K562 (cell line): ENCODE results near the gene SRCAP. TPM values are rescaled to one million over a fixed set of nuclear protein-coding genes. Genes with fewer than 3 reads are reported as not detected.

Source experiments
- CBFA2T2 ChIP-seq: fragments of 450-650 bp; conservative IDR thresholded peaks from 2 replicates; pipeline ENCODE4 v1.6.1; 2017; ENCODE audit warnings: mild to moderate bottlenecking
- FOXP4 ChIP-seq: sonication (generic); formaldehyde crosslinking; IDR thresholded peaks from 2 replicates; pipeline ENCODE4 v1.8.0; 2022; ENCODE audit warnings: mild to moderate bottlenecking, missing genetic modification reagents, borderline replicate concordance
- GATA2 ChIP-seq: sonication (generic); formaldehyde crosslinking; IDR thresholded peaks from 2 replicates; pipeline ENCODE4 v1.4.0; 2020; ENCODE audit warnings: mild to moderate bottlenecking, missing genetic modification reagents
- GTF2A2 ChIP-seq: IDR thresholded peaks from 2 replicates; pipeline ENCODE4 v1.6.1; 2016; ENCODE audit warnings: mild to moderate bottlenecking, missing genetic modification characterization, missing compliant biosample characterization
- HLTF ChIP-seq: fragments of 450-650 bp; IDR thresholded peaks from 2 replicates; pipeline ENCODE4 v1.6.1; 2016
- NCOA4 ChIP-seq: fragments of 450-650 bp; IDR thresholded peaks from 2 replicates; pipeline ENCODE4 v1.6.1; 2018; ENCODE audit warnings: mild to moderate bottlenecking; ENCODE audit not compliant: partially characterized antibody
- RBM22 ChIP-seq: fragments of 200-400 bp; formaldehyde crosslinking; IDR thresholded peaks from 2 replicates; pipeline ENCODE4 v1.6.1; 2018; ENCODE audit warnings: low read length, low read depth; ENCODE audit not compliant: poor library complexity, severe bottlenecking
- ZNF764 ChIP-seq: fragments of 250-450 bp; sonication (Bioruptor Pico); IDR thresholded peaks from 2 replicates; pipeline ENCODE4 v1.4.0; 2020; ENCODE audit warnings: low read depth, mild to moderate bottlenecking, moderate library complexity
- polyA plus RNA-seq, 8 experiments: library from polyadenylated mRNA; depleted of rRNA in 4 of 8; stranded (reverse) in 5 of 8; unstranded in 3 of 8; fragments of >200 nt; fragmentation: Nextera tagmentation in 2 of 8; fragmentation: Illumina TruSeq in 1 of 8; extraction: Ambion mirVana in 2 of 8; extraction: Trizol in 1 of 8; gene quantifications; 2 replicates each; pipeline versions ENCODE4 v1.2.1 to v1.2.3, GENCODE V29; 2011 to 2014; ENCODE audit warnings: inconsistent platforms in 1 of 8, missing spikeins in 1 of 8
- total RNA-seq, 7 experiments: library from RNA; depleted of rRNA in 6 of 7; stranded (reverse); fragments of >200 nt in 6 of 7; fragmentation: Illumina TruSeq in 2 of 7; extraction: Trizol in 2 of 7; gene quantifications; 2 replicates each; pipeline versions ENCODE4 v1.2.1 to v1.2.3, GENCODE V29; 2011 to 2021; ENCODE audit warnings: low replicate concordance in 1 of 7
- TF ChIP-seq, protein P1 (sequence below): fragments of 450-650 bp; IDR thresholded peaks from 2 replicates; pipeline ENCODE4 v1.6.1; 2017; ENCODE audit warnings: mild to moderate bottlenecking, moderate library complexity

Gene SRCAP
- total and polyA plus RNA-seq, 9 of the 15 experiments (the other 6 are each of a cell fraction or from before 2014, with no cell fraction given) = 0.21 to 62.6 (median 5.8) TPM

DNA sequence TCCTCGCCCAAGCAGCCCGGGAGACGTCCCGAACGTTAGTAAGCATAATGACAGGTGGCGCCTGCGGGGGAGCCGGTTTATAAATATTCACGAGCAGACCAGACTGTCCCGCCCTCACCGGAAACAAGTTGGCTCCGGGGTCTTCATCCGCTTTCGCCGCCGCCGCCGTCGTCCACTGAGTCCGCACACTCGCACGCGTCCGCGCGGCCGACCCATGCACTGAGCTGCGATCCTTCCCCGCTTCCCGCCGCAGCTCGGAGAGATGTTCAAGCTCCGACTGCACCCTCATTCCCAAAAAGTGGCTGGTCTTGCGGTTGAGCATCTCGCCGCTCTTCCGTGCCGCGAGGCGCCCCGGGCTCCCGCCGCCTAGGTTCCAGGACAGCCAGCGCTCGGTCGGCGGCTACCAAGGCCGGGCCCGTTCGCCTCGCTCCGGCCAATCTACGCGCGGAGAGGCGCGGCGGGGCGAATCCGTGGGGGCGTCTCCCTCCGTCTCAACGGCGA is 62.5 kb downstream of the SRCAP start (continued):
- TF ChIP-seq NCOA4 = no peak
- no peak for TF ChIP-seq GATA2 (CRISPR knock-in tag)
- TF ChIP-seq GTF2A2 (tag) = no peak
- no peak for TF ChIP-seq CBFA2T2
- no peak for TF ChIP-seq ZNF764 (CRISPR knock-in tag)
- TF ChIP-seq, protein P1, sequence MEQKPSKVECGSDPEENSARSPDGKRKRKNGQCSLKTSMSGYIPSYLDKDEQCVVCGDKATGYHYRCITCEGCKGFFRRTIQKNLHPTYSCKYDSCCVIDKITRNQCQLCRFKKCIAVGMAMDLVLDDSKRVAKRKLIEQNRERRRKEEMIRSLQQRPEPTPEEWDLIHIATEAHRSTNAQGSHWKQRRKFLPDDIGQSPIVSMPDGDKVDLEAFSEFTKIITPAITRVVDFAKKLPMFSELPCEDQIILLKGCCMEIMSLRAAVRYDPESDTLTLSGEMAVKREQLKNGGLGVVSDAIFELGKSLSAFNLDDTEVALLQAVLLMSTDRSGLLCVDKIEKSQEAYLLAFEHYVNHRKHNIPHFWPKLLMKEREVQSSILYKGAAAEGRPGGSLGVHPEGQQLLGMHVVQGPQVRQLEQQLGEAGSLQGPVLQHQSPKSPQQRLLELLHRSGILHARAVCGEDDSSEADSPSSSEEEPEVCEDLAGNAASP = no peak
- no peak for TF ChIP-seq RBM22
- no peak for TF ChIP-seq HLTF
- TF ChIP-seq FOXP4 (CRISPR knock-in tag) = 0 out of 2 replicates have a peak, but pooled peaks have one; percentile 52
